ENCODE measurements around the gene MN1.

Gene MN1

GRCh38 chr22:27706489-27706888 lies 95.1 kb downstream of the MN1 start:
- DNase-seq: no peak

- DNase-seq: no peak
Observed at GRCh38 chr22:27705408-27706080, 96.0 kb downstream of the MN1 start.

GRCh38 chr22:27704581-27704980 lies 97.0 kb downstream of the MN1 start:
- DNase-seq: no peak

- no peak for DNase-seq
Observed at GRCh38 chr22:27699383-27700019, 102.1 kb downstream of the MN1 start.

GRCh38 chr22:27698813-27699212 lies 102.7 kb downstream of the MN1 start:
- DNase-seq: no peak
